Suprapubic skin (tissue), 4 donors: Measurements from ENCODE around the gene ZNF277.

ENCODE experiments used
- EP300 ChIP-seq: sonication (generic); formaldehyde crosslinking; IDR thresholded peaks from one replicate; pipeline ENCODE4 v1.6.1; 2017; ENCODE audit warnings: antibody characterized with exemption
- POLR2A ChIP-seq, 2 donors: fragments of 450-650 bp; IDR thresholded peaks; one replicate each; pipeline ENCODE4 v1.6.1; 2017; ENCODE audit warnings: antibody characterized with exemption in 2 of 2, mild to moderate bottlenecking in 2 of 2, moderate library complexity in 2 of 2
- POLR2AphosphoS5 ChIP-seq, 3 donors: sonication (generic); formaldehyde crosslinking; IDR thresholded peaks; one replicate each; pipeline ENCODE4 v1.6.1; 2017; ENCODE audit warnings: antibody characterized with exemption in 3 of 3
- TF ChIP-seq, protein P1 (sequence below), 2 donors: fragments of 200-600 bp in 1 of 2; fragments of 450-650 bp in 1 of 2; sonication (generic) in 1 of 2; IDR thresholded peaks; one replicate each; pipeline ENCODE4 v1.5.1; 2016 to 2019; ENCODE audit warnings: antibody characterized with exemption in 2 of 2, mild to moderate bottlenecking in 1 of 2, moderate library complexity in 1 of 2

- TF ChIP-seq, protein P1, sequence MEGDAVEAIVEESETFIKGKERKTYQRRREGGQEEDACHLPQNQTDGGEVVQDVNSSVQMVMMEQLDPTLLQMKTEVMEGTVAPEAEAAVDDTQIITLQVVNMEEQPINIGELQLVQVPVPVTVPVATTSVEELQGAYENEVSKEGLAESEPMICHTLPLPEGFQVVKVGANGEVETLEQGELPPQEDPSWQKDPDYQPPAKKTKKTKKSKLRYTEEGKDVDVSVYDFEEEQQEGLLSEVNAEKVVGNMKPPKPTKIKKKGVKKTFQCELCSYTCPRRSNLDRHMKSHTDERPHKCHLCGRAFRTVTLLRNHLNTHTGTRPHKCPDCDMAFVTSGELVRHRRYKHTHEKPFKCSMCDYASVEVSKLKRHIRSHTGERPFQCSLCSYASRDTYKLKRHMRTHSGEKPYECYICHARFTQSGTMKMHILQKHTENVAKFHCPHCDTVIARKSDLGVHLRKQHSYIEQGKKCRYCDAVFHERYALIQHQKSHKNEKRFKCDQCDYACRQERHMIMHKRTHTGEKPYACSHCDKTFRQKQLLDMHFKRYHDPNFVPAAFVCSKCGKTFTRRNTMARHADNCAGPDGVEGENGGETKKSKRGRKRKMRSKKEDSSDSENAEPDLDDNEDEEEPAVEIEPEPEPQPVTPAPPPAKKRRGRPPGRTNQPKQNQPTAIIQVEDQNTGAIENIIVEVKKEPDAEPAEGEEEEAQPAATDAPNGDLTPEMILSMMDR (IDR thresholded peaks at IDR 0.05): no peak
- no peak for TF ChIP-seq POLR2A (IDR thresholded peaks at IDR 0.05)
- TF ChIP-seq POLR2AphosphoS5 (IDR thresholded peaks at IDR 0.05): no peak
- no peak for TF ChIP-seq EP300
Observed at GRCh38 chr7:112203365-112203739, 3.1 kb upstream of the ZNF277 start.
